ENCODE data around the gene APC2.

DNA sequence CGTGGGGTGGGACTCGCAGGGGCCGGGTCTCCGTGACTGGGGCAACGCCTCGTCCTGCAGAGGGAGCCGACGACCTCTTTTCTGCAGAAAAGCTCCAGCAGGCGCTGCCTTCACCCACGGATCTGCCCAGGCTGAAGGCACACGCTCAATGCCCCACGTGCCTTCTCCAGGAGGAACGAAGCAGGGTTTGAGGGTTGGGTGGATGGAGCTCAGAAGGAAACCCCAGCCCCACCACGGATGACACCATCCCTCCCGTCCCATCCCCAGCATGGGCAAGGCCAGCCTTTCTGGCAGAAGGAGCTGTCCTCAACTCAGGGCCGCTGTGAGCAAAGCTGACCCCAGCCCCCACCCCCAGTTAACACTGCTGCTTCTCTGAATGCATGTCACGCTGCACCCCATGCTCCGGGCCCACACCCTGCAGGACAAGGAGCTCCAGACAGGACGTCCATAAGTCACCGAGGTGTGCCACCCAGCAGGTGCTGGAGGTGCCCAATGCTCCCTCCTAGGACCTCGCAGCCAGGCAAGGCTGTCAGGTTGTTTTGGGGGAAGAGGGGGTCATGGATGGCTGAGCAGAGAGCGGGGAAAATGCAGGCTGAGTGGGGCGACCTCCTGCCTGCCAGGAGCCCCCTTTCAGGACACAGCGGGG, 21.7 kb downstream of the APC2 start:
- TF ChIP-seq CTCF (optimal IDR thresholded peaks at IDR 0.05 in 1 of 3, IDR thresholded peaks at IDR 0.05 in 1 of 3, conservative IDR thresholded peaks at IDR 0.05 in 1 of 3; ENCODE audit: extremely low read depth in 1 of 3, insufficient read depth in 2 of 3, low read length in 3 of 3) (peak in 1 of 3 experiments; percentile 16), EZH2 (IDR thresholded peaks at IDR 0.05; ENCODE audit: low read length) (no peak)
